ENCODE data around the gene MCTP2. TPM values are rescaled to one million over a fixed set of nuclear protein-coding genes. Genes with fewer than 3 reads are reported as not detected.

Gene MCTP2
- total RNA-seq, 1 experiment from 2014 or later = 1.3 TPM

- H3K27ac Mint-ChIP-seq = no peak overlapping the region
- H4K8ac ChIP-seq (replicated peaks; ENCODE audit: insufficient read length, low read depth, low read length) = no peak overlapping the region
- no peaks in the 10 kb centered on the region for H3K9me3 ChIP-seq (ENCODE audit: control insufficient read depth, low read depth, low read length)
- TF ChIP-seq CTCF (conservative IDR thresholded peaks at IDR 0.05) = no peak
- H4K5ac ChIP-seq (ENCODE audit: insufficient read length, low read depth, low read length) = no peak overlapping the region
- no peaks in the 10 kb centered on the region for H4K20me1 ChIP-seq (ENCODE audit: control insufficient read depth, insufficient read depth, insufficient read length)
- H2AFZ ChIP-seq (ENCODE audit: low read length) = no peak overlapping the region
- H3K27me3 ChIP-seq (ENCODE audit: insufficient read depth, low read length) = no peaks in the 10 kb centered on the region
- no peaks in the 10 kb centered on the region for H3K36me3 Mint-ChIP-seq (ENCODE audit: insufficient read depth in 1 of 3, low read depth in 3 of 3)
- H3K79me2 ChIP-seq (ENCODE audit: insufficient read depth, low read length) = no peaks in the 10 kb centered on the region
- no peak overlapping the region for H3K18ac ChIP-seq (ENCODE audit: insufficient read length, low read depth, low read length)
- no peak for DNase-seq
- no peak overlapping the region for H3K4me2 ChIP-seq (ENCODE audit: insufficient read depth, insufficient read length, low read length)
- no peak overlapping the region for H2BK120ac ChIP-seq (ENCODE audit: low read depth, low read length, poor library complexity, severe bottlenecking)
- no peak overlapping the region for H2AK5ac ChIP-seq (ENCODE audit: insufficient read length, low read length)
- H3K79me1 ChIP-seq (ENCODE audit: insufficient read depth, low read depth, low read length, poor library complexity, severe bottlenecking) = no peaks in the 10 kb centered on the region
- H3T11ph ChIP-seq (ENCODE audit: low read length) = no peak overlapping the region
- H3K4me1 ChIP-seq (ENCODE audit: insufficient read depth, low read length) = no peaks in the 10 kb centered on the region; the same call in 1 of the 2 replicates
- no peak overlapping the region for H2BK15ac ChIP-seq (ENCODE audit: low read depth, low read length)
- H3K9me3 Mint-ChIP-seq = no peaks in the 10 kb centered on the region
- no peak overlapping the region for H3K23ac ChIP-seq (ENCODE audit: insufficient read length, low read depth, low read length)
- H3K14ac ChIP-seq (ENCODE audit: insufficient read depth, low read length) = no peak overlapping the region
- H3K56ac ChIP-seq (ENCODE audit: insufficient read length, low read depth, low read length) = no peak overlapping the region
- no peaks in the 10 kb centered on the region for H3K23me2 ChIP-seq (ENCODE audit: insufficient read length, low read depth, low read length, poor library complexity, severe bottlenecking)
- H2BK5ac ChIP-seq (ENCODE audit: insufficient read length, low read length) = no peak overlapping the region
- no peak overlapping the region for H3K27ac ChIP-seq (ENCODE audit: insufficient read length, low read depth, low read length)
- no peak overlapping the region for H4K91ac ChIP-seq (ENCODE audit: insufficient read length, low read depth, low read length)
- no peak overlapping the region for H2BK12ac ChIP-seq (ENCODE audit: insufficient read length, low read depth, low read length)
- H3K4me3 Mint-ChIP-seq = no peak overlapping the region
- H3K4me1 Mint-ChIP-seq = peaks cover 3% of the 10 kb centered on the region in 2 experiments; a peak in 3 of 4 replicates
- WGBS (ENCODE audit: extremely low coverage, insufficient read length, low lambda C conversion rate) = no CpG with 5 or more reads among the region's 4 CpGs
- no peak overlapping the region for H3K9ac ChIP-seq (ENCODE audit: extremely low read depth, insufficient read length, low read length)
- peaks cover 7% of the 10 kb centered on the region for H3K27me3 Mint-ChIP-seq (ENCODE audit: low read depth)
- no peak overlapping the region for H2BK20ac ChIP-seq (ENCODE audit: low read depth, low read length, poor library complexity, severe bottlenecking)
- H3K4ac ChIP-seq (ENCODE audit: low read depth, low read length) = no peak overlapping the region
Observed at GRCh38 chr15:94238539-94239118, 7.3 kb downstream of the MCTP2 start.

All from H9 (cell line).